Measurements from ENCODE around the gene SEC16A. TPM values are rescaled to one million over a fixed set of nuclear protein-coding genes. Genes with fewer than 3 reads are reported as not detected.

Gene SEC16A
- total RNA-seq, 2 donors from 2014 or later: 59.0 to 72.8 TPM

DNA sequence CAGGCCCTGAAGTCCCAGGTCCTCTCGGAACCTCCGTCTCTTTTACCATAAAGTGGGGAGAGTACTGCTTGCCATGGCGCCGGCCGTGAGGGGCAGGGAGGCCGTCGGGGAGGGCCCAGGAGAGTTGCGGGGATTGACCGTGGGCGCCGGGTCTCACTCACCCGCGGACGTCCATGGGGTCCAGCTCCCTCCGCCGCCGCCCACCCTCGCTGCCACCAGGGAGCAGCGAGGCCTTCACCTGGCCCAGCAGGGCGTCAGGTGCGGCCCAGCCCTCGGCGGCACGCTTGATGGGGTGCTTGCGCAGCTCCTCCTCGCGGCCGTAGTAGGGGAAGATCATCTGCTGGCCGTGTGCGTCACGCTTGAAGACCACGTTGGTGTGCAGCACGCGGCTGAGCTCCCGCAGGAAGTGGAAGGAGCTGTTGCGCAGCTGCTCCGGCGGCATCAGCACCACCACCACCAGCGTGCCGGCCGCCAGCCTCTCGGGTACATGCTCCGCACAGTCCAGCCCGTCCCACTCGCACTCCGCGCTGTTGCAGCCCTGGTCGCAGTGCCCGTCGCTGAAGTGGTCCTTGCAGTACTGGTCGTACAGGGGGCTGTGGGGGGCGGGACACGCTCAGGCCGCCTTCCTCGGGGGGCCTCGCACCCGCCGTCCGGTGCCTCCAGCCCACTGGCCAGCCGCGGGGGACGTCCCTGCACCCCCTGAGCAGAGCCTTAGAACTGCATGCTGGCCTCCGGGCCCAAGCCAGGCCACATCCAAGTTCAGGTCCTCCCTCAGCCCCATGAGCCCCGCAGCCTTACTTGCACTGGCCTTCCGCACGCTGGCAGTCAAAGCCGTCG lies 21.9 kb upstream of the SEC16A start:
- Histone ChIP-seq H3K9me3 (no peaks in the 10 kb centered on the region), H3K36me3 (peaks cover 76% of the 10 kb centered on the region), H3K27me3 (replicated peaks; ENCODE audit: insufficient read depth) (no peaks in the 10 kb centered on the region), H3K27ac (no peak overlapping the region), H3K4me1 (ENCODE audit: control insufficient read depth in 1 of 2, low read depth in 2 of 2) (no peaks in the 10 kb centered on the region), H3K4me3 (no peak overlapping the region)
- ATAC-seq (ENCODE audit: insufficient number of reproducible peaks, low FRiP score, low read depth) (no peak), DNase-seq (ENCODE audit: low spot score) (no peak)
- TF ChIP-seq, protein P1, sequence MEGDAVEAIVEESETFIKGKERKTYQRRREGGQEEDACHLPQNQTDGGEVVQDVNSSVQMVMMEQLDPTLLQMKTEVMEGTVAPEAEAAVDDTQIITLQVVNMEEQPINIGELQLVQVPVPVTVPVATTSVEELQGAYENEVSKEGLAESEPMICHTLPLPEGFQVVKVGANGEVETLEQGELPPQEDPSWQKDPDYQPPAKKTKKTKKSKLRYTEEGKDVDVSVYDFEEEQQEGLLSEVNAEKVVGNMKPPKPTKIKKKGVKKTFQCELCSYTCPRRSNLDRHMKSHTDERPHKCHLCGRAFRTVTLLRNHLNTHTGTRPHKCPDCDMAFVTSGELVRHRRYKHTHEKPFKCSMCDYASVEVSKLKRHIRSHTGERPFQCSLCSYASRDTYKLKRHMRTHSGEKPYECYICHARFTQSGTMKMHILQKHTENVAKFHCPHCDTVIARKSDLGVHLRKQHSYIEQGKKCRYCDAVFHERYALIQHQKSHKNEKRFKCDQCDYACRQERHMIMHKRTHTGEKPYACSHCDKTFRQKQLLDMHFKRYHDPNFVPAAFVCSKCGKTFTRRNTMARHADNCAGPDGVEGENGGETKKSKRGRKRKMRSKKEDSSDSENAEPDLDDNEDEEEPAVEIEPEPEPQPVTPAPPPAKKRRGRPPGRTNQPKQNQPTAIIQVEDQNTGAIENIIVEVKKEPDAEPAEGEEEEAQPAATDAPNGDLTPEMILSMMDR (IDR thresholded peaks at IDR 0.05): no peak

DNA sequence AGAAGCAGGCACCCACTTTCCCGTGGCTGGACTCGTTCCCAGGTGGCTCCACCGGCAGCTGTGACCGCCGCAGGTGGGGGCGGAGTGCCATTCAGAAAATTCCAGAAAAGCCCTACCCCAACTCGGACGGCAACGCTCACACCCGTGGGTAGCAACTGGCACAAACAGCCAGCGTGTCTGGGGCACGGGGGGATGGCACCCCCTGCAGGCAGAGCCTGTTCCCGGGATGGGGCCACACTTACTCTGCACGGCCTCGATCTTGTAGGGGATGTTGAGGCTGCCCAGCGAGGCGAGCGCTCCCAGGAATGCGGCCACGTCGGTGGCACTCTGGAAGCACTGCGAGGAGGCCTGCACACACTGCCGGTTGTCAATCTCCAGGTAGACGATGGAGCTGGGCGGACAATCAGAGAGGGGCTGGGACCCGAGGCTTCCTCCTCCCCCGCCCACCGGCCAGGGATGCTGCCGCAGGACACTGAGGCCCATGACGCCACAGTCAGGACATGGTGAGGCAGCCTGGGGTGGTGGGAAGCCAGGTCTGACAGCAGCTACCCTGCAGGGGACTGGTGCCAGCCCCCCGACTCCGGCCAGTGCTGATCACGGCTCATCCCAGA lies 20.2 kb upstream of the SEC16A start:
- Histone ChIP-seq H3K4me1 (ENCODE audit: control insufficient read depth in 1 of 2, low read depth in 2 of 2) (no peaks in the 10 kb centered on the region), H3K27me3 (replicated peaks; ENCODE audit: insufficient read depth) (no peaks in the 10 kb centered on the region), H3K27ac (no peak overlapping the region), H3K9me3 (no peaks in the 10 kb centered on the region), H3K4me3 (no peak overlapping the region), H3K36me3 (peaks cover 82% of the 10 kb centered on the region)
- TF ChIP-seq, protein P1 (IDR thresholded peaks at IDR 0.05): no peak
- DNase-seq (ENCODE audit: low spot score) (no peak), ATAC-seq (ENCODE audit: insufficient number of reproducible peaks, low FRiP score, low read depth) (no peak)

DNA sequence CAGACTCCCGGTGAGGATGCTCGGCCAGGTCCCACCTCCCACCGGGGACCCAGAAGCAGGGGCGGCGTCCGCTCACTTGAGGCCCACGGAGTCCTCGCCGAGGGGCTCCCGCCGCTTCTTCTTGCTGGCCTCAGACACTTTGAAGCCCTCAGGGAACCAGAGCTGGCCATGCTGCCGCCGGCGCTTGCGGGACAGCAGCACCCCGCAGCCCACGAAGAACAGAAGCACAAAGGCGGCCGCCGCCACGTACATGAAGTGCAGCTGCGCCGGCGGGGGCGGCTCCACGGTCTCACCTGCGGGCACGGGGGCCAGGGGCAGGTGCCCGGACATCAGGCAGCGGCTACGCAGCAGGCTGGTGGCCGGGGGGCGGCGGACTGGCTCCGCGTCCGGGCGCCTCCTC lies 19.4 kb upstream of the SEC16A start:
- TF ChIP-seq, protein P1 (IDR thresholded peaks at IDR 0.05): no peak
- DNase-seq (ENCODE audit: low spot score) (no peak), ATAC-seq (ENCODE audit: insufficient number of reproducible peaks, low FRiP score, low read depth) (no peak)
- Histone ChIP-seq H3K27me3 (replicated peaks; ENCODE audit: insufficient read depth) (no peaks in the 10 kb centered on the region), H3K9me3 (no peaks in the 10 kb centered on the region), H3K27ac (no peak overlapping the region), H3K4me3 (no peak overlapping the region), H3K4me1 (ENCODE audit: control insufficient read depth in 1 of 2, low read depth in 2 of 2) (no peaks in the 10 kb centered on the region), H3K36me3 (peaks cover 80% of the 10 kb centered on the region)

DNA sequence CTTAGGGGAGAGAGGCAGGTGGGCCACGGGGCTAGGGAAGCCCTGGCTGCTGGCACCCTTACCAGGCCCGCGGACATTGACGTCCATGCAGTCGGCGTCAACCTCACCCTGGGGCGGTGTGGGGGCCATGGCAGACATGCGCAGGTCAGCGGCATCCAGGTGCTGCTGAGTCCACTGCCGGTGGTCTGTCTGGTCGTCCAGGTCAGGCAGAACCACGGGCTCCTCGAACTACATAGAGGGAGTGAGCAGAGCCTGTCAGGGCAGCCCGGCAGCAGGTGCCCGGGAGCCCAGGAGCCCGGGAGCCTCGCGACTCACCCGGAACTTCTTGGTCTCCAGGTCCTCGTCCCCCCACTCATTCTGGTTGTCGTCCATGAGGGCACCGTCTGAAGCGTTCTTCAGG lies 18.8 kb upstream of the SEC16A start:
- H3K36me3 ChIP-seq: peaks cover 80% of the 10 kb centered on the region
- H3K27ac ChIP-seq: no peak overlapping the region
- ATAC-seq (ENCODE audit: insufficient number of reproducible peaks, low FRiP score, low read depth) (no peak), DNase-seq (ENCODE audit: low spot score) (no peak)
- TF ChIP-seq, protein P1 (IDR thresholded peaks at IDR 0.05): no peak
- no peaks in the 10 kb centered on the region for H3K9me3 ChIP-seq
- no peaks in the 10 kb centered on the region for H3K27me3 ChIP-seq (replicated peaks; ENCODE audit: insufficient read depth)
- no peak overlapping the region for H3K4me3 ChIP-seq
- no peaks in the 10 kb centered on the region for H3K4me1 ChIP-seq (ENCODE audit: control insufficient read depth in 1 of 2, low read depth in 2 of 2)

Measured in thoracic aorta (tissue), 2 donors.